DMS 273 (cell line): Measurements from ENCODE around the gene RADX.
A peak's percentile ranks its signal among the peaks of the same experiment; 100 is the strongest.
"Not testable (repeated sequence)": the region's sequence is repeated elsewhere in the genome, so short reads cannot be mapped to it uniquely, and the experiment has no call there.

Experiments used
- DNase-seq: peaks from one replicate; lab custom pipeline; 2025; ENCODE audit not compliant: unreplicated experiment; lab: John Stamatoyannopoulos, UW

Gene RADX

GRCh38 chrX:106611679-106612392, at the start of gene RADX:
Gene RADX, plus strand, starts transcription at chrX:106611978. Its CDS starts 103 bp downstream, at chrX:106612081.
- DNase-seq: peak; percentile 97

- no peak for DNase-seq
Measured at GRCh38 chrX:106564986-106565385, 46.8 kb upstream of the RADX start.

GRCh38 chrX:106566362-106566761, 45.4 kb upstream of the RADX start:
- no peak for DNase-seq

- DNase-seq: no peak
Measured at GRCh38 chrX:106581856-106582255, 29.9 kb upstream of the RADX start.

- DNase-seq: no peak
Measured at GRCh38 chrX:106585478-106585877, 26.3 kb upstream of the RADX start.

- DNase-seq: no peak
Measured at GRCh38 chrX:106588801-106589200, 23.0 kb upstream of the RADX start.

GRCh38 chrX:106599411-106599810, 12.4 kb upstream of the RADX start:
- no peak for DNase-seq

GRCh38 chrX:106606571-106606970, 5.2 kb upstream of the RADX start:
- no peak for DNase-seq

- peak; percentile 10 for DNase-seq
Measured at GRCh38 chrX:106608016-106608415, 3.8 kb upstream of the RADX start.

- no peak for DNase-seq
Measured at GRCh38 chrX:106611317-106611678, 480 bp upstream of the RADX start.

GRCh38 chrX:106612393-106612763, 600 bp downstream of the RADX start:
- peak; percentile 37 for DNase-seq

- DNase-seq: no peak
Measured at GRCh38 chrX:106613277-106613676, 1.5 kb downstream of the RADX start.

GRCh38 chrX:106615041-106615440, 3.3 kb downstream of the RADX start:
- no peak for DNase-seq

GRCh38 chrX:106619797-106620196, 8.0 kb downstream of the RADX start:
- DNase-seq: peak; percentile 27

- DNase-seq: no peak
Measured at GRCh38 chrX:106621836-106622235, 10.1 kb downstream of the RADX start.

GRCh38 chrX:106626789-106627188, 15.0 kb downstream of the RADX start:
- DNase-seq: peak; percentile 9

- no peak for DNase-seq
Measured at GRCh38 chrX:106631615-106632014, 19.8 kb downstream of the RADX start.

- DNase-seq: no peak
Measured at GRCh38 chrX:106649523-106650428, 38.0 kb downstream of the RADX start.

GRCh38 chrX:106653625-106654024, 41.8 kb downstream of the RADX start:
- not testable (repeated sequence) for DNase-seq

- no peak for DNase-seq
Measured at GRCh38 chrX:106670631-106671030, 58.9 kb downstream of the RADX start.

GRCh38 chrX:106672527-106672926, 60.7 kb downstream of the RADX start:
- DNase-seq: no peak

- no peak for DNase-seq
Measured at GRCh38 chrX:106680716-106681115, 68.9 kb downstream of the RADX start.
